HL-60 (cell line): ENCODE data around the gene DCTN1.
"Not testable (repeated sequence)": the region's sequence is repeated elsewhere in the genome, so short reads cannot be mapped to it uniquely, and the experiment has no call there.

Experiments
- DNase-seq, 2 experiments: peaks; one replicate each; pipeline ENCODE4 v3.0.0-alpha.2; 2010 to 2020; ENCODE audit warnings: low read depth in 1 of 2, low spot score in 1 of 2
- H3K27ac ChIP-seq: fragments of 250-450 bp; sonication (Bioruptor Pico); replicated peaks from 2 replicates; pipeline ENCODE4 v1.5.1; 2020; ENCODE audit warnings: mild to moderate bottlenecking, moderate library complexity
- H3K27me3 ChIP-seq: fragments of 250-450 bp; sonication (Bioruptor Pico); 2 replicates; pipeline ENCODE4 v1.5.1; 2021; ENCODE audit warnings: mild to moderate bottlenecking, moderate library complexity; ENCODE audit not compliant: insufficient read depth, poor library complexity, severe bottlenecking
- H3K4me3 ChIP-seq: replicated peaks from 2 replicates; pipeline ENCODE4 v1.5.1; 2011; ENCODE audit warnings: mild to moderate bottlenecking, control low read depth, low read length; ENCODE audit not compliant: insufficient read depth
- GABPA ChIP-seq: IDR thresholded peaks from 2 replicates; pipeline ENCODE4 v1.6.1; 2012; ENCODE audit warnings: low read depth
- POLR2AphosphoS5 ChIP-seq: IDR thresholded peaks from 2 replicates; pipeline ENCODE4 v1.6.1; 2012; ENCODE audit warnings: low read depth
- SPI1 ChIP-seq: IDR thresholded peaks from 2 replicates; pipeline ENCODE4 v1.6.1; 2012; ENCODE audit warnings: low read depth, mild to moderate bottlenecking, borderline replicate concordance
- TF ChIP-seq, protein P1 (sequence below): IDR thresholded peaks from one replicate; pipeline ENCODE4 v1.5.1; 2011; ENCODE audit warnings: low read length, control low read depth, inconsistent platforms; ENCODE audit not compliant: insufficient read depth
- TF ChIP-seq, protein P2 (sequence below): IDR thresholded peaks from 2 replicates; pipeline ENCODE4 v1.6.1; 2012; ENCODE audit warnings: low read depth; ENCODE audit not compliant: insufficient replicate concordance

Gene DCTN1

DNA sequence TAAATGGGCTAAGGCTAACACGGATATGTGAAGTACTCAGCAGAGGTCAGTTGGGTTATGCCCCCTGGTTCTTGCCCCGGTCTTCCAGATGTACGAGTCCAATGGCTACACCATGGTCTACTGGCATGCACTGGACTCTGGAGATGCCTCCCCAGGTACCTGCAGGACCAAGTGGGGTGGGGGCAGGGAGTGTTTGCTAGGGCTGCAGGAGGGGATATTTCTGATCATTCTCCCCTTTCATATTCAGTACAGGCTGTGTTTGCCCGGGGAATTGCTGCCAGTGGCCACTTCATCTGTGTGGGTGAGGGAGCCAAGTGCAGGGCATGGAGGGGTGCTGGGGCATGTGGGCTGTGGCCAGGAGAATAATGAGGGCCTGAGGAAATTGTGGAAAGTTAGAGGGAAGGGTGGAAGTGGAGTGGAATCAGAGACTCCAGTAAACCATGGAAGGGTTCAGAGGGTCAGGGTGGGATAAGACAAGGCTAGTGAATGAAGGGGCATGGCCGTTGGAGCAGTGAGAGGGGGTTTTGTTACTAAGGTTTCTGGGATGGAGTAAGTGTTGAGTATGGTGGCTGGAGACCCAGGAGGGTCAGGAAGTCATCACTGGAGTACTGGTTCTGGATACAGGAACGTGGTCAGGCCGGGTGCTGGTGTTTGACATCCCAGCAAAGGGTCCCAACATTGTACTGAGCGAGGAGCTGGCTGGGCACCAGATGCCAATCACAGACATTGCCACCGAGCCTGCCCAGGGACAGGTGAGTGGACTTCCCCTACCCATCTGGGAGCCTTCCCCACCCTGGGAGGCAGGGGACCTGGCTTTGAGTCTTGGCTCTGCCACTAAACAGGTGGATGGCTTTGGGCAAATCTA lies 43.4 kb upstream of the DCTN1 start:
- Histone ChIP-seq H3K27ac (no peak overlapping the region), H3K4me3 (no peak overlapping the region), H3K27me3 (peaks cover 5% of the 10 kb centered on the region)
- TF ChIP-seq SPI1: no peak
- TF ChIP-seq, protein P1, sequence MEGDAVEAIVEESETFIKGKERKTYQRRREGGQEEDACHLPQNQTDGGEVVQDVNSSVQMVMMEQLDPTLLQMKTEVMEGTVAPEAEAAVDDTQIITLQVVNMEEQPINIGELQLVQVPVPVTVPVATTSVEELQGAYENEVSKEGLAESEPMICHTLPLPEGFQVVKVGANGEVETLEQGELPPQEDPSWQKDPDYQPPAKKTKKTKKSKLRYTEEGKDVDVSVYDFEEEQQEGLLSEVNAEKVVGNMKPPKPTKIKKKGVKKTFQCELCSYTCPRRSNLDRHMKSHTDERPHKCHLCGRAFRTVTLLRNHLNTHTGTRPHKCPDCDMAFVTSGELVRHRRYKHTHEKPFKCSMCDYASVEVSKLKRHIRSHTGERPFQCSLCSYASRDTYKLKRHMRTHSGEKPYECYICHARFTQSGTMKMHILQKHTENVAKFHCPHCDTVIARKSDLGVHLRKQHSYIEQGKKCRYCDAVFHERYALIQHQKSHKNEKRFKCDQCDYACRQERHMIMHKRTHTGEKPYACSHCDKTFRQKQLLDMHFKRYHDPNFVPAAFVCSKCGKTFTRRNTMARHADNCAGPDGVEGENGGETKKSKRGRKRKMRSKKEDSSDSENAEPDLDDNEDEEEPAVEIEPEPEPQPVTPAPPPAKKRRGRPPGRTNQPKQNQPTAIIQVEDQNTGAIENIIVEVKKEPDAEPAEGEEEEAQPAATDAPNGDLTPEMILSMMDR: no peak
- TF ChIP-seq POLR2AphosphoS5: no peak
- TF ChIP-seq GABPA: no peak
- TF ChIP-seq, protein P2, sequence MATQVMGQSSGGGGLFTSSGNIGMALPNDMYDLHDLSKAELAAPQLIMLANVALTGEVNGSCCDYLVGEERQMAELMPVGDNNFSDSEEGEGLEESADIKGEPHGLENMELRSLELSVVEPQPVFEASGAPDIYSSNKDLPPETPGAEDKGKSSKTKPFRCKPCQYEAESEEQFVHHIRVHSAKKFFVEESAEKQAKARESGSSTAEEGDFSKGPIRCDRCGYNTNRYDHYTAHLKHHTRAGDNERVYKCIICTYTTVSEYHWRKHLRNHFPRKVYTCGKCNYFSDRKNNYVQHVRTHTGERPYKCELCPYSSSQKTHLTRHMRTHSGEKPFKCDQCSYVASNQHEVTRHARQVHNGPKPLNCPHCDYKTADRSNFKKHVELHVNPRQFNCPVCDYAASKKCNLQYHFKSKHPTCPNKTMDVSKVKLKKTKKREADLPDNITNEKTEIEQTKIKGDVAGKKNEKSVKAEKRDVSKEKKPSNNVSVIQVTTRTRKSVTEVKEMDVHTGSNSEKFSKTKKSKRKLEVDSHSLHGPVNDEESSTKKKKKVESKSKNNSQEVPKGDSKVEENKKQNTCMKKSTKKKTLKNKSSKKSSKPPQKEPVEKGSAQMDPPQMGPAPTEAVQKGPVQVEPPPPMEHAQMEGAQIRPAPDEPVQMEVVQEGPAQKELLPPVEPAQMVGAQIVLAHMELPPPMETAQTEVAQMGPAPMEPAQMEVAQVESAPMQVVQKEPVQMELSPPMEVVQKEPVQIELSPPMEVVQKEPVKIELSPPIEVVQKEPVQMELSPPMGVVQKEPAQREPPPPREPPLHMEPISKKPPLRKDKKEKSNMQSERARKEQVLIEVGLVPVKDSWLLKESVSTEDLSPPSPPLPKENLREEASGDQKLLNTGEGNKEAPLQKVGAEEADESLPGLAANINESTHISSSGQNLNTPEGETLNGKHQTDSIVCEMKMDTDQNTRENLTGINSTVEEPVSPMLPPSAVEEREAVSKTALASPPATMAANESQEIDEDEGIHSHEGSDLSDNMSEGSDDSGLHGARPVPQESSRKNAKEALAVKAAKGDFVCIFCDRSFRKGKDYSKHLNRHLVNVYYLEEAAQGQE: no peak
- DNase-seq: no peak

DNA sequence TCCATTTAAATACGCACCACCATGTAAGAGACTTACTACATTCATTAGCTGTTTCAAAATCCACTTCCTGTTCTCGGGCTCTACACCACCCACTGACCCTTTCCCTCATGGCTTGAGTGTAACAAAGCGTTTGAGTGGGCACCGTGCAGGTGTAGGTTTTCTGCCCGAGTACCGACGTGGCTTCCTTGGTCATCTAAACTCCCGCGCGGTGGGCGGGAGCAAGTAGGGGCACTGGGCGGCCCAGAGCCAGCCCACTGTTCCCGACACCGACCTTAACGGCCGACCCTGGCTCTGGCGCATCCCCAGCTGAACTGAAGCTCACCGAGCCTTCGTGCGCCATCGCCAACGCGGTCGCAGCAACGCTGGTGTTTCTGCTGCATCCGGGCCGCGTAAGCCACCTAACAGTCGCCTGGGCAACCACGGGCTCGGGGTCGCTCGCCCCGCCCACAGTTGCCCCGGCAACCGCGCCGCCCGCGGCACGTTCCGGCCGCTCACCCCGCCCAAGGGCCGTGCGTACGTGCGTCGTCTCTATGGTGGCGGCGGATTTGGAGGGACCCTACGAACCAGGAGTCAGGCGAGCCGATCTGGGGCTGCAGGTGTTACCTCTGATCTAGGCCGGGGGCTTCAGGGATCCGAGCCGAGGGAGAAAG lies 41.2 kb upstream of the DCTN1 start, which contains the start of the genes C2orf81 and WDR54:
Gene C2orf81 (minus strand): TSS at position 399 of the 650 bp plus-strand sequence. CDS start 59 bp downstream, at position 340.
Gene WDR54 (plus strand): TSS at position 510 of the 650 bp plus-strand sequence. CDS start 424 bp downstream, outside the sequence.
- Histone ChIP-seq H3K27me3 (peaks cover 5% of the 10 kb centered on the region), H3K27ac (peak within 1 kb of the TSS; percentile 40), H3K4me3 (peak within 1 kb of the TSS; percentile 92)
- TF ChIP-seq, protein P1: no peak
- TF ChIP-seq SPI1: peak; percentile 64; the same call in 1 of the 2 replicates
- peak; percentile 74 to 85 for DNase-seq

DNA sequence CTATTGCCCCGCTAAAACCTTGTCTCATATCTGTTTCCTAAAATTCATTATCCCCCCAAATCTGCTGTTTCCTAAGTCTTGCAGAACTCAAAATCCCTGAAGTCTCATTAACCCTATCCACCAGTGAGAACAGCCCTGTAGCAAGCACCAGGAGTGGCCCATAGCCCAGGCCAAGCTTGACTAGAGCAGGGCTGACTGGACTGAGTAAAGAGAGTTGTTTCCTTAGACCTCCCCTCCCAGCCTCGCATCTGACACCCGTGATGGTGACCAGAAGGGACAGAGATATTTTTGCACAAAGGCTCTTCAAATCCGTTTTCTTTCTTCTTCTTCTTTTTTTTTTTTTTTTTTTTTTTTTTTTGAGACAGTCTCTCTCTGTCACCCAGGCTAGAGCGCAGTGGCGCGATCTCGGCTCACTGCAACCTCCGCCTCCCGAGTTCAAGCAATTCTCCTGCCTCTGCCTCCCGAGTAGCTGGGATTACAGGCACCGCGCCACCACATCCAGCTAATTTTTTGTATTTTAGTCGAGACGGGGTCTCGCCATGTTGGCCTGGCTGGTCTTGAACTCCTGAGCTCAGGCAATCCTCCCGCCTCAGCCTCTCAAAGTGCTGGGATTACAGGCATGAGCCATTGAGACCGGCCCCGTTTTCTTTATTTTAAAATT lies 40.5 kb upstream of the DCTN1 start:
- not testable (repeated sequence) for H3K27ac ChIP-seq, DNase-seq
- peaks cover 12% of the 10 kb centered on the region for H3K27me3 ChIP-seq
- H3K4me3 ChIP-seq: peak overlapping the region; percentile 92

DNA sequence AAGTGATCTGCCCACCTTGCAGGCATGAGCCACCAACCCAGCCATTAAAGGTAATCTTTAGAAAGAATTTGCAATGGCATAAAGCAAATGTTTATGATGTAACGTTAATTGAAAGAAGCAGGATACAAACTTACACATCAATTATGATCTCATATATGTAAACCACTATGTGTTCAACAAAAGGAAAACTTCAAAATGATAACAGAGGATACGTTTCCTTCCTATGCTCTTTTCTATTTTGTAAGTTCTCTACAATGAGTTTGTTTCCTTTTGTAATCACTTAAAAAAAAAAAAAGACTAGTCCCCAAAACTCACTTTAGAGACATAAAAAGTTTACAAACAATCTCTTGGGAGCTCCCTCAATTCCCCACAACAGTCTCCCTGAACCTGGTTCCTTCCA lies 39.9 kb upstream of the DCTN1 start:
- H3K4me3 ChIP-seq: no peak overlapping the region
- H3K27me3 ChIP-seq: peaks cover 18% of the 10 kb centered on the region
- H3K27ac ChIP-seq: no peak overlapping the region
- no peak for DNase-seq
- TF ChIP-seq SPI1 (no peak), POLR2AphosphoS5 (no peak)
- TF ChIP-seq, protein P2: no peak
